GM12878 (cell line): Measurements from ENCODE around the gene NKIRAS2.

ENCODE experiments used
- POLR2A ChIP-seq: IDR thresholded peaks from 2 replicates; pipeline ENCODE4 v1.6.1; 2011; ENCODE audit warnings: low read depth, mild to moderate bottlenecking, low read length
- TF ChIP-seq, protein P1 (sequence below): fragments of 450-650 bp; IDR thresholded peaks from 2 replicates; pipeline ENCODE4 v1.6.1; 2016; ENCODE audit warnings: mild to moderate bottlenecking

DNA sequence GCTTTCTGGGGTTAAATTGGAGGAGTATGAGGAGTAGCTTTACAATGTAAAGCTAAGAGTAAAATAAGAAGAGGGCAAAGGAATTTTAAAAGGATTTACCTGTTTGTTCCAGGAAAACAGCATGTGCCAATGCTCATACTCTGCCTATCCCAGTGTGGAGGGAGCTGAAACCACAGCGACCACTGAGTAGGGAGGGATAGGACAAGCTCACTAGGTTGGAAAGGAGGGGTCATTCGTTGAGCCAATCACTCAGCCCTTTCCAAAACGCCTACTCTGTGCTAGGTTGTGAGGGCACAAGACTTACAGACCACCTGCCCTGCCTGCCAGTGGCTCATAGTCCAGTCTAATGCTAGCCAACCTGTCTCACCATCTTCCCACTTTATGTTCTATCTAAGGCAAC, 1.6 kb upstream of the NKIRAS2 start:
- no peak for TF ChIP-seq POLR2A
- TF ChIP-seq, protein P1, sequence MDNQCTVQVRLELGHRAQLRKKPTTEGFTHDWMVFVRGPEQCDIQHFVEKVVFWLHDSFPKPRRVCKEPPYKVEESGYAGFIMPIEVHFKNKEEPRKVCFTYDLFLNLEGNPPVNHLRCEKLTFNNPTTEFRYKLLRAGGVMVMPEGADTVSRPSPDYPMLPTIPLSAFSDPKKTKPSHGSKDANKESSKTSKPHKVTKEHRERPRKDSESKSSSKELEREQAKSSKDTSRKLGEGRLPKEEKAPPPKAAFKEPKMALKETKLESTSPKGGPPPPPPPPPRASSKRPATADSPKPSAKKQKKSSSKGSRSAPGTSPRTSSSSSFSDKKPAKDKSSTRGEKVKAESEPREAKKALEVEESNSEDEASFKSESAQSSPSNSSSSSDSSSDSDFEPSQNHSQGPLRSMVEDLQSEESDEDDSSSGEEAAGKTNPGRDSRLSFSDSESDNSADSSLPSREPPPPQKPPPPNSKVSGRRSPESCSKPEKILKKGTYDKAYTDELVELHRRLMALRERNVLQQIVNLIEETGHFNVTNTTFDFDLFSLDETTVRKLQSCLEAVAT, result no peak
